Keratinocyte (primary cell): Measurements from ENCODE around the gene MRTFA. TPM values are rescaled to one million over a fixed set of nuclear protein-coding genes. Genes with fewer than 3 reads are reported as not detected.

Source experiments
- DNase-seq: peaks from one replicate; pipeline ENCODE4 v3.0.0-alpha.2; 2011; ENCODE audit warnings: low read depth, missing footprints, low spot score
- FAIRE-seq: peaks from 2 replicates; lab custom pipeline; 2011; peaks lifted over from hg19 to GRCh38; lab: Jason Lieb, UNC
- H2AFZ ChIP-seq: 2 replicates; pipeline ENCODE4 v1.6.0; 2012; ENCODE audit warnings: low read length, control low read depth, inconsistent platforms; ENCODE audit not compliant: control insufficient read depth
- H3K27ac ChIP-seq: 2 replicates; pipeline ENCODE4 v1.5.1; 2011; ENCODE audit warnings: low read length; ENCODE audit not compliant: control insufficient read depth, insufficient read depth
- H3K27me3 ChIP-seq: 3 replicates; pipeline ENCODE4 v1.6.0; 2011; ENCODE audit warnings: low read length; ENCODE audit not compliant: control insufficient read depth, insufficient read depth; ENCODE audit errors: extremely low read depth
- H3K36me3 ChIP-seq, 2 experiments: 2 replicates in 1 of 2; 3 replicates in 1 of 2; pipeline ENCODE4 v1.5.1; 2011; ENCODE audit warnings: low read length in 2 of 2, mild to moderate bottlenecking in 1 of 2; ENCODE audit not compliant: control insufficient read depth in 2 of 2, insufficient read depth in 2 of 2; ENCODE audit errors: extremely low read depth in 1 of 2
- H3K4me1 ChIP-seq: 3 replicates; pipeline ENCODE4 v1.5.1; 2011; ENCODE audit warnings: low read length; ENCODE audit not compliant: control insufficient read depth, insufficient read depth; ENCODE audit errors: extremely low read depth
- H3K4me2 ChIP-seq: 3 replicates; pipeline ENCODE4 v1.6.0; 2011; ENCODE audit warnings: low read depth, low read length; ENCODE audit not compliant: control insufficient read depth, insufficient read depth; ENCODE audit errors: extremely low read depth
- H3K4me3 ChIP-seq, 3 experiments: fragments of 200-600 bp in 1 of 3; sonication (generic) in 1 of 3; 2 replicates in 2 of 3; 3 replicates in 1 of 3; pipeline ENCODE4 v1.5.1; 2011 to 2016; ENCODE audit warnings: low read length in 3 of 3, mild to moderate bottlenecking in 3 of 3, control low read depth in 2 of 3, inconsistent platforms in 1 of 3, low read depth in 1 of 3, mixed read lengths in 1 of 3, mixed run types in 1 of 3, moderate library complexity in 1 of 3; ENCODE audit not compliant: control insufficient read depth in 2 of 3, insufficient read depth in 2 of 3; ENCODE audit errors: extremely low read depth in 1 of 3
- H3K79me2 ChIP-seq: 2 replicates; pipeline ENCODE4 v1.6.0; 2012; ENCODE audit warnings: low read length; ENCODE audit not compliant: control insufficient read depth, insufficient read depth
- H3K9ac ChIP-seq: 3 replicates; pipeline ENCODE4 v1.6.0; 2011; ENCODE audit warnings: low read length; ENCODE audit not compliant: control insufficient read depth, insufficient read depth; ENCODE audit errors: extremely low read depth
- H3K9me1 ChIP-seq: 3 replicates; pipeline ENCODE4 v1.6.0; 2011; ENCODE audit warnings: low read length; ENCODE audit not compliant: control insufficient read depth, insufficient read depth; ENCODE audit errors: extremely low read depth
- H3K9me3 ChIP-seq: 2 replicates; pipeline ENCODE4 v1.5.1; 2012; ENCODE audit warnings: low read depth, low read length; ENCODE audit not compliant: control insufficient read depth
- H4K20me1 ChIP-seq: 3 replicates; pipeline ENCODE4 v1.6.0; 2011; ENCODE audit warnings: low read length; ENCODE audit not compliant: control insufficient read depth, insufficient read depth; ENCODE audit errors: extremely low read depth
- EZH2 ChIP-seq: IDR thresholded peaks from one replicate; pipeline ENCODE4 v1.6.1; 2012; ENCODE audit warnings: inconsistent platforms, mild to moderate bottlenecking, low read length, moderate library complexity
- dilution Hi-C: fragments of 300-500 bp; cut with MboI; formaldehyde crosslinking; loops from one replicate; pipeline ENCODE4 v1.7.0; 2020; ENCODE audit warnings: low sequenced_read_pairs; ENCODE audit not compliant: extremely low pct_ligation_motif_present
- polyA plus RNA-seq, 5 experiments: library from polyadenylated mRNA; depleted of rRNA in 3 of 5; stranded (reverse) in 3 of 5; stranded (forward) in 1 of 5; unstranded in 1 of 5; fragments of >200 nt; gene quantifications; 1 replicate in 1 of 5; 2 replicates in 3 of 5; 3 replicates in 1 of 5; pipeline versions ENCODE4 v1.2.1 to v1.2.3, GENCODE V29; 2011 to 2012; ENCODE audit warnings: missing spikeins in 2 of 5, low read depth in 1 of 5, low replicate concordance in 1 of 5
- TF ChIP-seq, protein P1 (sequence below), 3 experiments: IDR thresholded peaks in 1 of 3; conservative IDR thresholded peaks in 1 of 3; optimal IDR thresholded peaks in 1 of 3; 2 replicates in 2 of 3; 3 replicates in 1 of 3; pipeline versions ENCODE3 to v1.5.1; 2011; ENCODE audit warnings: low read length in 3 of 3, mild to moderate bottlenecking in 3 of 3, moderate library complexity in 2 of 3, control low read depth in 1 of 3, inconsistent platforms in 1 of 3; ENCODE audit not compliant: insufficient read depth in 2 of 3; ENCODE audit errors: extremely low read depth in 1 of 3

MRTFA gene
- polyA plus RNA-seq, 1 donor (not counting 4 experiments of a cell fraction or from before 2014, with no cell fraction given), result 6.5 TPM

GRCh38 chr22:40423882-40424640, 212.5 kb downstream of the MRTFA start:
- TF ChIP-seq, protein P1, sequence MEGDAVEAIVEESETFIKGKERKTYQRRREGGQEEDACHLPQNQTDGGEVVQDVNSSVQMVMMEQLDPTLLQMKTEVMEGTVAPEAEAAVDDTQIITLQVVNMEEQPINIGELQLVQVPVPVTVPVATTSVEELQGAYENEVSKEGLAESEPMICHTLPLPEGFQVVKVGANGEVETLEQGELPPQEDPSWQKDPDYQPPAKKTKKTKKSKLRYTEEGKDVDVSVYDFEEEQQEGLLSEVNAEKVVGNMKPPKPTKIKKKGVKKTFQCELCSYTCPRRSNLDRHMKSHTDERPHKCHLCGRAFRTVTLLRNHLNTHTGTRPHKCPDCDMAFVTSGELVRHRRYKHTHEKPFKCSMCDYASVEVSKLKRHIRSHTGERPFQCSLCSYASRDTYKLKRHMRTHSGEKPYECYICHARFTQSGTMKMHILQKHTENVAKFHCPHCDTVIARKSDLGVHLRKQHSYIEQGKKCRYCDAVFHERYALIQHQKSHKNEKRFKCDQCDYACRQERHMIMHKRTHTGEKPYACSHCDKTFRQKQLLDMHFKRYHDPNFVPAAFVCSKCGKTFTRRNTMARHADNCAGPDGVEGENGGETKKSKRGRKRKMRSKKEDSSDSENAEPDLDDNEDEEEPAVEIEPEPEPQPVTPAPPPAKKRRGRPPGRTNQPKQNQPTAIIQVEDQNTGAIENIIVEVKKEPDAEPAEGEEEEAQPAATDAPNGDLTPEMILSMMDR (optimal IDR thresholded peaks at IDR 0.05 in 1 of 3, IDR thresholded peaks at IDR 0.05 in 1 of 3, conservative IDR thresholded peaks at IDR 0.05 in 1 of 3; ENCODE audit: extremely low read depth in 1 of 3, insufficient read depth in 2 of 3, low read length in 3 of 3), result no peak
- no peak for TF ChIP-seq EZH2
- Histone ChIP-seq H3K4me2 (no peak overlapping the region), H3K9me3 (no peaks in the 10 kb centered on the region), H3K9me1 (no peaks in the 10 kb centered on the region), H3K4me1 (no peaks in the 10 kb centered on the region), H3K27ac (no peak overlapping the region), H2AFZ (no peak overlapping the region), H3K79me2 (no peaks in the 10 kb centered on the region), H3K36me3 (peaks cover 68 to 80% of the 10 kb centered on the region in 2 experiments), H3K9ac (no peak overlapping the region), H3K27me3 (no peaks in the 10 kb centered on the region), H4K20me1 (peaks cover 3% of the 10 kb centered on the region), H3K4me3 (no peak overlapping the region)
- dilution Hi-C loops, result no loop called here
- DNase-seq, result no peak
- no peak for FAIRE-seq

DNA sequence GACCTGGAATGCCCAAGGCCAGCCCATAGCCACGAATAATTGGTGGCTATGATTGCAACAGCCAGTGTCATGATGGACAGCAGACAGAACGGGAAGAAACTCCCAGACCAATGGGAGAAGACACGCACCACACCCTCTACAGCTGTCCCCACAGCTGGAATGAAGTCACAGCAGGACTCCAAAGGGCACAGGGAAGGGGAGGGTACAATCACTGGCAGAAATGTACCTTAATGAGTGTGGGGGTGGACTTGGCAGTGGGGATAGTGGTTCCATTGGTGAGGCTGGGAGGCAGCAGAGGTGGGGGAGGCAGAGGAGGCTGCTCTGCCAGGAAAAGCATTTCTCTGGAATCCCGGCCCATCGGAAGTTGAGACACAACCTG, 213.2 kb downstream of the MRTFA start:
- no peak overlapping the region for H3K4me2 ChIP-seq
- H3K27ac ChIP-seq, result no peak overlapping the region
- H4K20me1 ChIP-seq, result peaks cover 3% of the 10 kb centered on the region
- dilution Hi-C loops, result no loop called here
- DNase-seq (no peak), FAIRE-seq (no peak)
- no peaks in the 10 kb centered on the region for H3K9me3 ChIP-seq
- no peak overlapping the region for H3K4me3 ChIP-seq
- H3K9me1 ChIP-seq, result no peaks in the 10 kb centered on the region
- no peaks in the 10 kb centered on the region for H3K4me1 ChIP-seq
- H2AFZ ChIP-seq, result no peak overlapping the region
- H3K9ac ChIP-seq, result no peak overlapping the region
- H3K27me3 ChIP-seq, result no peaks in the 10 kb centered on the region
- peaks cover 61 to 84% of the 10 kb centered on the region in 2 experiments for H3K36me3 ChIP-seq
- no peak for TF ChIP-seq EZH2
- TF ChIP-seq, protein P1 (optimal IDR thresholded peaks at IDR 0.05 in 1 of 3, IDR thresholded peaks at IDR 0.05 in 1 of 3, conservative IDR thresholded peaks at IDR 0.05 in 1 of 3; ENCODE audit: extremely low read depth in 1 of 3, insufficient read depth in 2 of 3, low read length in 3 of 3), result no peak
- H3K79me2 ChIP-seq, result no peaks in the 10 kb centered on the region
